HG03457 (cell line): ENCODE measurements around the gene RAB43.
"Not testable (repeated sequence)": the region's sequence is repeated elsewhere in the genome, so short reads cannot be mapped to it uniquely, and the experiment has no call there.

Experiments used
- ATAC-seq: cut with Tn5 transposase; IDR thresholded peaks from one replicate; pipeline ENCODE4 v1.9.1; 2021; ENCODE audit warnings: moderate number of reproducible peaks; ENCODE audit not compliant: unreplicated experiment

The RAB43 gene

GRCh38 chr3:129100274-129100673 is 21.3 kb downstream of the RAB43 start:
- no peak for ATAC-seq

DNA sequence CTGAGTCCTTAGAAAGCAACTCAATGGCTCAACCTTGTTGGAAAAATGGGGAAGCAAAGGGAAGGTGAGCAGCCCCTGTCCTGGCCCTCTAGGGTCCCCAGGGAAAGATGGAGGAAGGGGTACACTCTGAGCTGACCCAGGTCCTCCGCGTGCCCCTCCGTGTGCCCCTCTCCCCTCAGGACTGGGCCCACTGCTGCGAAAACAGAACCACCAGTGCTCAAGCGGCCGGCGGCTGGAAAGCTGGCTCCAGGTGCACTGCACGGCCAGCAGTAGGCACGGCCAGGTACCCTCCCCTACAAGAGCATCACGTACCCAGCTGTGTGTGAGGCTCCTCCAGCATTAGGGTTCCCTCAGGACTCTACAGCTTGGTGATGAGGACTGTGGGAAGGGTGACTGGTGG is 26.3 kb downstream of the RAB43 start:
- ATAC-seq: no peak

- ATAC-seq: not testable (repeated sequence)
Observed at GRCh38 chr3:129088312-129088711, 33.3 kb downstream of the RAB43 start.

DNA sequence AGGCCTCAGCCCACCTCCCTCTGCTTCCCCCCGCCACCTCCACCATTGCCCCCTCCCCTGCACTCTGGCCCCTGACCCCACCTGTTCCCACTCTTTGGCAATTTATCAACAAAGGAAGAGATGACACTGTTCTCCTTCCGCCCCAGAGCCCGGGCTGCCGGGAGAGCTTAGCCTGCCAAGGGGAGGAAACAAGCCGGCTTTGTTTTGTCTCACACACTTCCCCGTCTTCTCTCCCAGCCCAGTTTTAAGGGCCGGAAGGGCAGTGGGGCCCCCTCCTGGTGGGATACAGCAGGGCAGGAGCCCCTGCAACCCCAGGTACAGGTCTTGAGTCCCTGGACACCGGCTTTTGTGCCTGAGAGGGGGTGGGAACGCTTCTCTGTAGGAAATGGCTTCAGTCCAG is 33.7 kb downstream of the RAB43 start:
- ATAC-seq: not testable (repeated sequence)

GRCh38 chr3:129087138-129087702 is 34.4 kb downstream of the RAB43 start:
- no peak for ATAC-seq

- ATAC-seq: no peak
Observed at GRCh38 chr3:129085818-129086217, 35.8 kb downstream of the RAB43 start.

GRCh38 chr3:129085165-129085715 is 36.4 kb downstream of the RAB43 start:
- no peak for ATAC-seq

- no peak for ATAC-seq
Observed at GRCh38 chr3:129084501-129084900, 37.1 kb downstream of the RAB43 start.

GRCh38 chr3:129082026-129082425 is 39.6 kb downstream of the RAB43 start:
- no peak for ATAC-seq

- no peak for ATAC-seq
Observed at GRCh38 chr3:129081503-129081902, 40.1 kb downstream of the RAB43 start.

- ATAC-seq: no peak
Observed at GRCh38 chr3:129078510-129078909, 43.1 kb downstream of the RAB43 start.

- ATAC-seq: no peak
Observed at GRCh38 chr3:129077222-129077621, 44.4 kb downstream of the RAB43 start.

DNA sequence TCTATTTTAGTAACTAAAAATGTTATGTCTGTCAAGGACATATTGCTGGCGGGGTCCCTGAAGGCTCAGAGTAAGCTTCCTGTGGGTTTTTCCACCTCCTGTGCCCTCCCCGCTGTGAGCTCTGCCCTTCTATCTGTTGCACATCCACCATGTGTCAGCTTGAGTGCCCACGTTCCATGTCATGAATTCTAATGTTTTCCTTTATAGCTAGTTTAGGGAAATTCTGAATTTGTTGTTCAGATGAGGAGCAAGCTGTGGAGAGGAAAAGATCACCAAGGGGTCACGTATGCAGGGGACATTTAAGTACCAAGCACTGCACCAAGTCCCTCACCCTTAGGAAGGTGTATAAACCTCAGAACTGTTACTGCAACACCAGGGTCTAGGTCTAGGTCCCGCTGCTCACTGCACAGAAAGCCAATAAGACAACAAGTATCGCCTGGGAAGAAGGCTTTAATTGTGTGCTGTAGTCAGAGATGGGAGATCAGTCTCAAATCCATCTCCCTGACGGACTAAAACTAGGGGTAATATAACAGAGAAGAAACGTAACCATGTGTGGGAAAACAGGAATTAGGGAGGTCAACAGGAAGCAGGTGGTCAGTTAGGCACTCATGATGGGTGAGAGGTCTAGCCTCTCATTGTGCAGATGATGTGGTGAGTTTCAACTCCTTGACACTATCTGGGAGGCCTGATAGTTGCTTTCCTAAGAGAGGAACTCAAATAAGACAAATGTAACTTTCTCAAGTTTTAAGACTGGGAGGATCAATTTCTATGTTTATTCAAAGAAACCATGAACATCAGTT is 51.3 kb downstream of the RAB43 start:
- no peak for ATAC-seq

GRCh38 chr3:129069313-129070085 is 52.1 kb downstream of the RAB43 start:
- ATAC-seq: not testable (repeated sequence)

GRCh38 chr3:129068291-129068886 is 53.2 kb downstream of the RAB43 start:
- ATAC-seq: no peak

DNA sequence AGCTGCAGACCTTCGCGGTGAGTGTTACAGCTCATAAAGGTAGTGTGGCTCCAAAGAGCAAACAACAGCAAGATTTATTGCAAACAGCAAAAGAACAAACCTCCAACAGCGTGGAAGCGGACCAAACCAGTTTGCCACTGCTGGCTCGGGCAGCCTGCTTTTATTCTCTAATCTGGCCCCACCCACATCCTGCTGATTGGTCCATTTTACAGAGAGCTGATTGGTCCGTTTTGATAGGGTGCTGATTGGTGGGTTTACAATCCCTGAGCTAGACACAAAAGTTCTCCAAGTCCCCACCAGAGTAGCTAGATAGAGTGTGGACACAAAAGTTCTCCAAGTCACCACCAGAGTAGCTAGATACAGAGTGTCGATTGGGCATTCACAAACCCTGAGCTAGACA is 53.9 kb downstream of the RAB43 start:
- ATAC-seq: not testable (repeated sequence)

DNA sequence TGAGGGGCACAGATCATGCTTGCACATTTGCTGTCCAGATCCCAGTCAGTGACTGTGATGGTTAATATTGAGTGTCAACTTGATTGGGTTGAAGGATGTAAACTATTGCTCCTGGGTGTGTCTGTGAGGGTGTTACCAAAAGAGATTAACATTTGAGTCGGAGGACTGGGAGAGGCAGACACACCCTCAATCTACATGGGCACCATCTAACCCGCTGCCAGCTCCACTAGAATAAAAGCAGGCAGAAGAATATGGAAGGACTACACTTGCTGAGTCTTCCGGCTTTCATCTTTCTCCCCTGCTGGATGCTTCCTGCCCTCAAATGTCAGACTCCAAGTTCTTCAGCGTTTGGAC is 55.9 kb downstream of the RAB43 start:
- no peak for ATAC-seq

- ATAC-seq: no peak
Observed at GRCh38 chr3:129065016-129065719, 56.4 kb downstream of the RAB43 start.

DNA sequence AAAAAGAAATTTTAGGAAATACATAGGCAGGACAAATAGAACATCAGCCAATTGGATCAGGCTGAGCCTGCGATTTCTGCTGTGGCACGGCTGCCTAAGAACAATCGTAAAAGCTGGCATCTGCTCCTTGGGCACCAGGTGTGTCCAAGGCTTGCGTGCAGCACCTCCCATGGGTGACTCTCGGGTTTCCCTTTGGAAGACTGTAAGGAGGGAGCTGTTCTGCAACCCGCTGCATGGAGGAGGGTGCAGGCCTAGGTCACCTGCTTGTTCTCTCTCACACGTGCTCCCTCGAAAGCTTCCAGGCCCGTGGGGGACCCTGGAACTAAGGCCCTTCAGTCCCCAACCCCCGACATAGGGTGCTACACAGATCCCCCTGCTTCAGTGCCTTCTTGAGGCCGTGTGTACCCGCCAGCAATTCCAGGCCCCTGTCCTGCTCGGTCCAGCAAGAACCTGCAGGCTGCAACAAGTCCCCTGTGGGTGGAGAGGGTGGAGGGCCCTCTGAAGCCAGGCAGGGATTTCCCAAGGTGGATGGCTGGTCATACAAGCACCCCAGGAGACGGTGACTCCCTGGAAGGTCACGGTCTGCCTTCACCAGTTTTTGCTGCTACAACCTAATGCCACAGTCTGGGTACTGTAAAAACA is 57.6 kb downstream of the RAB43 start:
- no peak for ATAC-seq

- ATAC-seq: no peak
Observed at GRCh38 chr3:129063091-129063640, 58.4 kb downstream of the RAB43 start.
